SK-N-SH treated with all-trans-retinoic acid at 6 μM for 48 hours (cell line): ENCODE results near the gene EPB41L5.
"Not testable (repeated sequence)": the region's sequence is repeated elsewhere in the genome, so short reads cannot be mapped to it uniquely, and the experiment has no call there.

Experiments
- ATAC-seq: fragments of 200-7000 bp; cut with Tn5 transposase; 3 replicates; pipeline ENCODE4 v1.9.1; 2020; ENCODE audit warnings: mild to moderate bottlenecking, moderate library complexity
- ARNTL ChIP-seq: fragments of 450-650 bp; formaldehyde crosslinking; IDR thresholded peaks from 2 replicates; pipeline ENCODE4 v1.5.0; 2020; ENCODE audit warnings: low read depth, mild to moderate bottlenecking, moderate library complexity, borderline replicate concordance
- BACH2 ChIP-seq: fragments of 250-450 bp; sonication (Bioruptor Pico); IDR thresholded peaks from 2 replicates; pipeline ENCODE4 v1.9.0; 2021; ENCODE audit warnings: mild to moderate bottlenecking, borderline replicate concordance
- CREB5 ChIP-seq: fragments of 250-450 bp; sonication (Bioruptor Pico); IDR thresholded peaks from 2 replicates; pipeline ENCODE4 v1.5.1; 2020; ENCODE audit warnings: low read depth, mild to moderate bottlenecking, moderate library complexity
- CSDC2 ChIP-seq: fragments of 250-450 bp; sonication (Bioruptor Pico); IDR thresholded peaks from 2 replicates; pipeline ENCODE4 v1.5.0; 2020; ENCODE audit warnings: mild to moderate bottlenecking, moderate library complexity
- CSRNP3 ChIP-seq: fragments of 250-450 bp; sonication (Bioruptor Pico); IDR thresholded peaks from 2 replicates; pipeline ENCODE4 v1.5.1; 2021; ENCODE audit warnings: mild to moderate bottlenecking, moderate library complexity
- ESRRG ChIP-seq: fragments of 250-450 bp; sonication (Bioruptor Pico); IDR thresholded peaks from 2 replicates; pipeline ENCODE4 v1.6.1; 2021; ENCODE audit warnings: mild to moderate bottlenecking
- GLIS3 ChIP-seq: fragments of 250-450 bp; sonication (Bioruptor Pico); IDR thresholded peaks from 2 replicates; pipeline ENCODE4 v1.5.0; 2020; ENCODE audit warnings: mild to moderate bottlenecking, moderate library complexity
- ISL1 ChIP-seq: fragments of 250-450 bp; sonication (Bioruptor Pico); IDR thresholded peaks from 2 replicates; pipeline ENCODE4 v2.1.2; 2022; ENCODE audit warnings: mild to moderate bottlenecking, moderate library complexity
- OSR1 ChIP-seq: fragments of 250-450 bp; sonication (Bioruptor Pico); IDR thresholded peaks from 2 replicates; pipeline ENCODE4 v1.8.0; 2022; ENCODE audit warnings: moderate library complexity, mild to moderate bottlenecking, inconsistent platforms
- PPARA ChIP-seq: fragments of 250-450 bp; sonication (Bioruptor Pico); IDR thresholded peaks from 2 replicates; pipeline ENCODE4 v1.5.0; 2020; ENCODE audit warnings: mild to moderate bottlenecking, borderline replicate concordance
- RARB ChIP-seq: fragments of 250-450 bp; sonication (Bioruptor Pico); IDR thresholded peaks from 2 replicates; pipeline ENCODE4 v1.8.0; 2021; ENCODE audit warnings: mild to moderate bottlenecking, moderate library complexity
- SNAI2 ChIP-seq: fragments of 250-450 bp; sonication (Bioruptor Pico); IDR thresholded peaks from 2 replicates; pipeline ENCODE4 v1.5.0; 2020; ENCODE audit warnings: mild to moderate bottlenecking, moderate library complexity
- TCF4 ChIP-seq: fragments of 250-450 bp; sonication (Bioruptor Pico); IDR thresholded peaks from 2 replicates; pipeline ENCODE4 v1.8.0; 2021; ENCODE audit warnings: mild to moderate bottlenecking, moderate library complexity, borderline replicate concordance
- TOX ChIP-seq: fragments of 250-450 bp; sonication (Bioruptor Pico); IDR thresholded peaks from 2 replicates; pipeline ENCODE4 v1.8.0; 2021; ENCODE audit warnings: mild to moderate bottlenecking, moderate library complexity, borderline replicate concordance
- ZC3H10 ChIP-seq: fragments of 250-450 bp; sonication (Bioruptor Pico); IDR thresholded peaks from 2 replicates; pipeline ENCODE4 v1.5.1; 2021; ENCODE audit warnings: mild to moderate bottlenecking, moderate library complexity
- ZFP3 ChIP-seq: fragments of 250-450 bp; sonication (Bioruptor Pico); IDR thresholded peaks from 2 replicates; pipeline ENCODE4 v1.5.0; 2020; ENCODE audit warnings: mild to moderate bottlenecking, moderate library complexity
- ZFP30 ChIP-seq: fragments of 450-650 bp; formaldehyde crosslinking; IDR thresholded peaks from 2 replicates; pipeline ENCODE4 v1.5.0; 2022; ENCODE audit warnings: mild to moderate bottlenecking, moderate library complexity
- ZNF565 ChIP-seq: fragments of 450-650 bp; formaldehyde crosslinking; conservative IDR thresholded peaks from 2 replicates; pipeline ENCODE4 v1.5.0; 2020; ENCODE audit warnings: low read depth, mild to moderate bottlenecking, moderate library complexity
- ZNF70 ChIP-seq: fragments of 450-650 bp; formaldehyde crosslinking; IDR thresholded peaks from 2 replicates; pipeline ENCODE4 v1.5.0; 2020; ENCODE audit warnings: mild to moderate bottlenecking, moderate library complexity
- ZNF8 ChIP-seq: fragments of 450-650 bp; formaldehyde crosslinking; IDR thresholded peaks from 2 replicates; pipeline ENCODE4 v1.5.0; 2020; ENCODE audit warnings: mild to moderate bottlenecking, moderate library complexity
- TF ChIP-seq, protein P1 (sequence below): fragments of 250-450 bp; sonication (Bioruptor Pico); IDR thresholded peaks from 2 replicates; pipeline ENCODE4 v1.8.0; 2020; ENCODE audit warnings: mild to moderate bottlenecking, moderate library complexity, borderline replicate concordance
- TF ChIP-seq, protein P2 (sequence below): fragments of 250-450 bp; sonication (Bioruptor Pico); IDR thresholded peaks from 2 replicates; pipeline ENCODE4 v1.5.0; 2020; ENCODE audit warnings: mild to moderate bottlenecking, moderate library complexity

The EPB41L5 gene

GRCh38 chr2:120042359-120042758 is 29.5 kb downstream of the EPB41L5 start:
- no peak for ATAC-seq
- no peak for TF ChIP-seq ARNTL (CRISPR knock-in tag)
- TF ChIP-seq GLIS3 (CRISPR knock-in tag), result no peak
- TF ChIP-seq SNAI2 (CRISPR knock-in tag), result no peak
- no peak for TF ChIP-seq TCF4 (CRISPR knock-in tag)
- TF ChIP-seq ZC3H10 (CRISPR knock-in tag), result no peak
- TF ChIP-seq OSR1 (CRISPR knock-in tag), result no peak
- TF ChIP-seq ZNF565 (CRISPR knock-in tag), result no peak
- TF ChIP-seq, protein P1, sequence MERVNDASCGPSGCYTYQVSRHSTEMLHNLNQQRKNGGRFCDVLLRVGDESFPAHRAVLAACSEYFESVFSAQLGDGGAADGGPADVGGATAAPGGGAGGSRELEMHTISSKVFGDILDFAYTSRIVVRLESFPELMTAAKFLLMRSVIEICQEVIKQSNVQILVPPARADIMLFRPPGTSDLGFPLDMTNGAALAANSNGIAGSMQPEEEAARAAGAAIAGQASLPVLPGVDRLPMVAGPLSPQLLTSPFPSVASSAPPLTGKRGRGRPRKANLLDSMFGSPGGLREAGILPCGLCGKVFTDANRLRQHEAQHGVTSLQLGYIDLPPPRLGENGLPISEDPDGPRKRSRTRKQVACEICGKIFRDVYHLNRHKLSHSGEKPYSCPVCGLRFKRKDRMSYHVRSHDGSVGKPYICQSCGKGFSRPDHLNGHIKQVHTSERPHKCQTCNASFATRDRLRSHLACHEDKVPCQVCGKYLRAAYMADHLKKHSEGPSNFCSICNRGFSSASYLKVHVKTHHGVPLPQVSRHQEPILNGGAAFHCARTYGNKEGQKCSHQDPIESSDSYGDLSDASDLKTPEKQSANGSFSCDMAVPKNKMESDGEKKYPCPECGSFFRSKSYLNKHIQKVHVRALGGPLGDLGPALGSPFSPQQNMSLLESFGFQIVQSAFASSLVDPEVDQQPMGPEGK, result no peak
- no peak for TF ChIP-seq ZFP3 (CRISPR knock-in tag)
- no peak for TF ChIP-seq ZFP30 (CRISPR knock-in tag)
- TF ChIP-seq CSRNP3 (CRISPR knock-in tag), result no peak
- TF ChIP-seq CREB5, result no peak
- no peak for TF ChIP-seq TOX (CRISPR knock-in tag)
- TF ChIP-seq ZNF70, result no peak
- TF ChIP-seq RARB (CRISPR knock-in tag), result no peak
- no peak for TF ChIP-seq CSDC2 (CRISPR knock-in tag)
- TF ChIP-seq ESRRG (CRISPR knock-in tag), result no peak

DNA sequence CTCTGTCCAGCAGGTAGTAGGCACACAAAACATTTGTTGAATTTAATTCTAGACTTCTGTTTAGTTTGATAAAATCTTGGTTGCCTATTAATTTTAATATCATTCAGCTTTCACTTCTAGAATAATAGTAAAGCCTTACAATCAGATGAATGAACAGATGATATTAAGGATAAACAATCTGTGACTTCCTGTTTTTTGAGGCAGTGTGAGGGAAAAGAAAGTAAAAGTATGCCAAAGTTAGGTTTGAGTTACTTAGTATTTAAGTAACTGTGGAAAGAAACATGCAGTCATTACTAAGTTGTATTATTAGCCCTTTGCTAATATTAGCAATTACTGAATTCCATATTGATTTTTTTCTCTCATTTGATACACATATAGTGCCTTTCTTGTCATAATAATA is 31.5 kb downstream of the EPB41L5 start:
- TF ChIP-seq BACH2, result no peak
- no peak for TF ChIP-seq ZFP3 (CRISPR knock-in tag)
- no peak for TF ChIP-seq RARB (CRISPR knock-in tag)
- no peak for TF ChIP-seq TCF4 (CRISPR knock-in tag)
- TF ChIP-seq ZNF565 (CRISPR knock-in tag), result no peak
- no peak for TF ChIP-seq CSDC2 (CRISPR knock-in tag)
- TF ChIP-seq, protein P1, result no peak
- TF ChIP-seq ISL1 (CRISPR knock-in tag), result no peak
- no peak for TF ChIP-seq PPARA (CRISPR knock-in tag)
- TF ChIP-seq CSRNP3 (CRISPR knock-in tag), result no peak
- no peak for TF ChIP-seq TOX (CRISPR knock-in tag)
- TF ChIP-seq OSR1 (CRISPR knock-in tag), result no peak
- TF ChIP-seq ZFP30 (CRISPR knock-in tag), result no peak
- no peak for TF ChIP-seq ARNTL (CRISPR knock-in tag)
- TF ChIP-seq, protein P2, sequence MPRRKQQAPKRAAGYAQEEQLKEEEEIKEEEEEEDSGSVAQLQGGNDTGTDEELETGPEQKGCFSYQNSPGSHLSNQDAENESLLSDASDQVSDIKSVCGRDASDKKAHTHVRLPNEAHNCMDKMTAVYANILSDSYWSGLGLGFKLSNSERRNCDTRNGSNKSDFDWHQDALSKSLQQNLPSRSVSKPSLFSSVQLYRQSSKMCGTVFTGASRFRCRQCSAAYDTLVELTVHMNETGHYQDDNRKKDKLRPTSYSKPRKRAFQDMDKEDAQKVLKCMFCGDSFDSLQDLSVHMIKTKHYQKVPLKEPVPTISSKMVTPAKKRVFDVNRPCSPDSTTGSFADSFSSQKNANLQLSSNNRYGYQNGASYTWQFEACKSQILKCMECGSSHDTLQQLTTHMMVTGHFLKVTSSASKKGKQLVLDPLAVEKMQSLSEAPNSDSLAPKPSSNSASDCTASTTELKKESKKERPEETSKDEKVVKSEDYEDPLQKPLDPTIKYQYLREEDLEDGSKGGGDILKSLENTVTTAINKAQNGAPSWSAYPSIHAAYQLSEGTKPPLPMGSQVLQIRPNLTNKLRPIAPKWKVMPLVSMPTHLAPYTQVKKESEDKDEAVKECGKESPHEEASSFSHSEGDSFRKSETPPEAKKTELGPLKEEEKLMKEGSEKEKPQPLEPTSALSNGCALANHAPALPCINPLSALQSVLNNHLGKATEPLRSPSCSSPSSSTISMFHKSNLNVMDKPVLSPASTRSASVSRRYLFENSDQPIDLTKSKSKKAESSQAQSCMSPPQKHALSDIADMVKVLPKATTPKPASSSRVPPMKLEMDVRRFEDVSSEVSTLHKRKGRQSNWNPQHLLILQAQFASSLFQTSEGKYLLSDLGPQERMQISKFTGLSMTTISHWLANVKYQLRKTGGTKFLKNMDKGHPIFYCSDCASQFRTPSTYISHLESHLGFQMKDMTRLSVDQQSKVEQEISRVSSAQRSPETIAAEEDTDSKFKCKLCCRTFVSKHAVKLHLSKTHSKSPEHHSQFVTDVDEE (CRISPR knock-in tag), result no peak
- TF ChIP-seq ZNF8, result no peak

GRCh38 chr2:120045775-120046174 is 32.9 kb downstream of the EPB41L5 start:
- ATAC-seq, result not testable (repeated sequence)

More for the DNA sequence above, 31.5 kb downstream of the EPB41L5 start:
- ATAC-seq, result no peak

GRCh38 chr2:120046252-120046651 is 33.4 kb downstream of the EPB41L5 start:
- not testable (repeated sequence) for ATAC-seq
